ENCODE data around the gene KIF13A.

Gene KIF13A

GRCh38 chr6:17716221-17716620 lies 271.2 kb downstream of the KIF13A start:
- DNase-seq (ENCODE audit: low read depth) = no peak
- no peak overlapping the region for H3K4me3 ChIP-seq (ENCODE audit: control insufficient read depth, low read depth, low read length)
- TF ChIP-seq CTCF (IDR thresholded peaks at IDR 0.05; ENCODE audit: control insufficient read depth, insufficient read depth, low read depth, low read length, missing control alignments) = no peak

- peak; percentile 80 for DNase-seq (ENCODE audit: low read depth)
- H3K4me3 ChIP-seq (ENCODE audit: control insufficient read depth, low read depth, low read length) = no peak overlapping the region
- no peak for TF ChIP-seq CTCF (IDR thresholded peaks at IDR 0.05; ENCODE audit: control insufficient read depth, insufficient read depth, low read depth, low read length, missing control alignments)
These were observed 272.3 kb downstream of the KIF13A start for GRCh38 chr6:17714879-17715851.

GRCh38 chr6:17714177-17714576 lies 273.3 kb downstream of the KIF13A start:
- TF ChIP-seq CTCF (IDR thresholded peaks at IDR 0.05; ENCODE audit: control insufficient read depth, insufficient read depth, low read depth, low read length, missing control alignments) = no peak
- H3K4me3 ChIP-seq (ENCODE audit: control insufficient read depth, low read depth, low read length) = no peak overlapping the region
- DNase-seq (ENCODE audit: low read depth) = no peak

- no peak overlapping the region for H3K4me3 ChIP-seq (ENCODE audit: control insufficient read depth, low read depth, low read length)
- no peak for DNase-seq (ENCODE audit: low read depth)
- no peak for TF ChIP-seq CTCF (IDR thresholded peaks at IDR 0.05; ENCODE audit: control insufficient read depth, insufficient read depth, low read depth, low read length, missing control alignments)
These were observed 274.9 kb downstream of the KIF13A start for GRCh38 chr6:17712576-17712975.

- H3K4me3 ChIP-seq (ENCODE audit: control insufficient read depth, low read depth, low read length) = no peak overlapping the region
- no peak for TF ChIP-seq CTCF (IDR thresholded peaks at IDR 0.05; ENCODE audit: control insufficient read depth, insufficient read depth, low read depth, low read length, missing control alignments)
- no peak for DNase-seq (ENCODE audit: low read depth)
These were observed 277.1 kb downstream of the KIF13A start for GRCh38 chr6:17710331-17710730.

GRCh38 chr6:17709476-17709875 lies 278.0 kb downstream of the KIF13A start:
- no peak for DNase-seq (ENCODE audit: low read depth)
- no peak for TF ChIP-seq CTCF (IDR thresholded peaks at IDR 0.05; ENCODE audit: control insufficient read depth, insufficient read depth, low read depth, low read length, missing control alignments)
- no peak overlapping the region for H3K4me3 ChIP-seq (ENCODE audit: control insufficient read depth, low read depth, low read length)

Data from AG09309 (cell line).